GM19397 (cell line): ENCODE measurements around the gene FBXO7.

Experiments used
- ATAC-seq: cut with Tn5 transposase; IDR thresholded peaks from one replicate; pipeline ENCODE4 v1.9.1; 2021; ENCODE audit warnings: mild to moderate bottlenecking, moderate library complexity; ENCODE audit not compliant: unreplicated experiment

The FBXO7 gene

DNA sequence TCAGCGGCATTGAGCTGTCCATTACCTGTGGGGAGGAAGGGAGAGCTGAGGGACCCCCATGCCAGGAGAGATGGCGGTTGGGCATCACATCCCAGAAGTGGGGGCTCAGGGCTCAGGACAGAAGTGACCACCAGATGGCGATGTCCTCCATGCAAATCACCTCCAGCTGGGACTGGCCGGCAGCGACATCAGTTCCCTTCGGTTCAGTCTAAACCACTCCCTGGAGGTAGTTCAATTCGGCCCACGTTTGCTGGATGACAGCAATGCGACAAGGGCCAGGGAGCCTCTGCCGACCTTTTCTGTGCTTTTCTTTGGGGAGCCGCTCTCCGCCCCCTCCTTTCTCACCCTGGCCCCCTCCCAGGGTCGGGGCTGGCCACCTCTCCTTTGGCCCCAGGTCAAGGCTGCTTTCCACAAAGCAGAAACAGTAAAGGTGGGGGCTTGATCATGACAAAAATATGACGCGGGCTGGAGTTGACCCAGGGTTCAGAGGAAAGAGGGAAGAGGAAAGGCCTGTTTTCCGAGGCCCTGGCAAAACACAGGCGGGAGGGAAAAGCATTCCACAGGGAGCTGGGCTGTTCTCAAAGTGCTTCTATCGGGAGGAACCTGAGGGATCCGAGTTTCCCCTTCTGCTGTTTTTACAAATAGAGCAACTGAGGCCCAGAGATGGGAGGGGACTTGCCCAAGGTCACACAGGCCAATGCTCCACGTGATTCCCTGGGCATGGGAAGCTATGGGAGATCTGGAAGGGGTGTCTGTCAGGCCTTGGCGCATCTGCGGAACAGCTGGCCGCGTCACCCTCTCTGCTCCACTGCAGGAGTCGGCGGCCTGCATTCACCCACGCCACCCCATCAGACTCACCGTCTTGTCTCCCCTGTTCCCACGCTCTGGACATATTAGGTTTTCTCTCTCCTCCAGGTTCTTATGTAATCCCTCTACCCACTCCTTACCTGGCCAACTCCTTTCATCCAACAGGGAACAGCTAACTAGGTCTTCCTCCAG is 54.7 kb downstream of the FBXO7 start:
- no peak for ATAC-seq

DNA sequence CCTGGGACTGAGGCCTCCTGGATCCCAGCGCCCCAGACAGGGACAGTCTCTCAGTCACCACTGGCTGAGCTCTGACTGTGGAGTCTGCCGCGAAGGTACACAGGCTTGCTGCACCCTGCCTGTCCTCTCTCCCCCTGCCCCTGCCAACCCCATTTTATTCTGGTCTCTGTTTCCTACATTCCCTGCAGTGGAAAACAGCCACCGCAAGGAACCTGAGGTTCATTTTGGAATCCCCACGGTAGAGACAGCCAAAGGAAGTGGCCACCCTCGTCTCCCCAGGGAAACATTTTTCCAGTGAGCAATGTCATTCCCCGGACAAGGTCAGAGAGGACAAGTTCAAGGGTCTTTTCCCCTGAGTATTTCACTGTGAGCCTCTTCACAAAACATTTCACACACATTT is 56.6 kb downstream of the FBXO7 start:
- no peak for ATAC-seq

DNA sequence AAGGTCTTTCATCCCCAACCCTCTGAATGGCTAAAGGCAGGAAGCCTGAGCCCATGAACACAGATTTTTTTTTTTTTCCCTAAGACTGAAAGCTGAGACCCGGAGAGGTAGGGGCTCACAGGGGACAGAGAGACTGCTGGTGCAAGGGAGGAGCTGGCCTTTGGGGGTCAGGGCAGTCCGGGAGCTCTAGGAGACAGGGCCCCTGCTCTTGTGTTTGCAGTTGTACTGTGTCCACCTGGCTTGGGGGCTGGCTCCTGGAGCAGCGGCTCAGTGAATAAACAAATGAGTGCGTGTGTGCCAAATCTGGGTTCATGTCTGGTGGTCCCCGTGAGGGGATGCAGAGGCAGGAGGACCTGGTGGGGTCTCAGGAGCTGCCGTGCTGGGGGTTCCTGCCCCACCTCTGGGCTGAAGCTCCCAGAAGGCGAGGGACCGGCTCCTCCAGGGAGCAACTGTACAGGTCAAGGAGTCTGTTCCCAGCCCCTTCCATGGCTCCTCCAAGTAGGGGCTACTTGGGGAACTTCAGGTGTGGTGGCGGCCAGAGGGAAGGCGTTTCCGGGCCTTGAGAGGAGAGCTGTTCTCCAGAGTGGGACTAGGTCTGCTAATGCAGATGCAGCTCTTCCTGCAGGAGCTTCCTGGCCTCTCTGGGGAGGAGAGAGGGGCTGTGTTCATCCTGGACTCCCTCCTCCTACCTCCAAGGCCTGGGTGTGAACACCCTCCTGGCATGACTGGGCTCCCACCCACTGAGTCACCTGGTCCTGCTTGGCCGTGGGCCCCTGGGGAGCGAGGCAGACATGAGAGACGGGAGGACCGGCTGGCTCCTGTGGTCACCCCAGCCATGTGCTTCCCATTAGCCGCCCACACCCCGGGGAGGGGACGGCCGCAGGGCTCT is 57.6 kb downstream of the FBXO7 start:
- ATAC-seq, result no peak

DNA sequence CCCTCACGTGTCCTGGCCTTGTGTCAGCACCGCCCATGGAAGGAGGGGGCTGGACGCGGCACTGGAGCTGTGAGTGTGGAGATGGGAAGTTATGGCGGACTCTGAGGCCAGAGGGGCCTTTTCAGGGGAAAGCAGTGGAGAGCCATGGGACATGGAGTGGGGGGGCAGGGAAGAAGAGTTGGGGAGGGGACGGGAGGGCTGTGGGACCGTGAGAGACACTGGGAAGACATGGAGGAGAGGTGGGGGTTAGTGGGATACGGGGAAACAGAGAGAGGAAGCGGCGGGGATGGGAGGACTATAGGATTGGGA is 58.2 kb downstream of the FBXO7 start:
- no peak for ATAC-seq

DNA sequence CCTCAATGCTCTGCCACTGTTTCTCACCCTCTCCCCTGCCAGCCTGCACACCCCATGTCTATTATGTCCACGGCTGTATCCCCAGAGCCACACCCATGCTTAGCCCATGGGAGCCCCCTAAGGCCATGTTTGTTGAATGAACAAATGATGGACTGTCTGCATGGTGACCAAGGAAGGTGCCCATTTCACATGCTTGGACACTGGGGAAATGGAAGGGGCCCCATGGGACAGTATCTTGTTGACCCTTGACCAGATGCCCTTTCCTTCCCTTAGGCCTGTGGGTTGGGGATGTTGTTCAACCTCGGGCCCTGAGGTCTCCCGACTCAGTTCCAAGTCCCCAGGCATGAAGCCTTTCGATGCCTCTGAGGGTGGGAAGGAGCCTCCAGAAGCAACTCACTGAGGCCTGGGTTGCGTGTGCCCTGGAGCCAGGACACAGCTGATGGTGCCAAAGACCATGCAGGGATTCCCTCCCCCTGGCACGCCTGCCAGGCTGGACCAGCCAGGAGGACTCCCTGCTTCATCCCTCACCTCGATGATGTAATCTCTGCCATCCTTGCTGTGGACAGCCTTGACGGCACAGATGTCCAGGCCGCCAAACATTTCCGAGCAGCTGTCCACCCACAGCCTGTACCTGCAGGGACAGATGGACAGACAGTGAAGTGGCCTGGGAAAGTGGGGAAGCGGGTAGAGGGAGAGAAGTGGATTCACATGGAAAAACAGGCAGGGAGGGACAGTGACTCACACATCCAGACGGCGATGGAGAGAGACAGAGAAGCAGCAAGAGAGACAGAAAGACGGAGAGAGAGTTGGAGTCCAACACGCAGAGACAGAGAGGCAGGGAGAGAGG is 58.9 kb downstream of the FBXO7 start:
- ATAC-seq, result no peak

DNA sequence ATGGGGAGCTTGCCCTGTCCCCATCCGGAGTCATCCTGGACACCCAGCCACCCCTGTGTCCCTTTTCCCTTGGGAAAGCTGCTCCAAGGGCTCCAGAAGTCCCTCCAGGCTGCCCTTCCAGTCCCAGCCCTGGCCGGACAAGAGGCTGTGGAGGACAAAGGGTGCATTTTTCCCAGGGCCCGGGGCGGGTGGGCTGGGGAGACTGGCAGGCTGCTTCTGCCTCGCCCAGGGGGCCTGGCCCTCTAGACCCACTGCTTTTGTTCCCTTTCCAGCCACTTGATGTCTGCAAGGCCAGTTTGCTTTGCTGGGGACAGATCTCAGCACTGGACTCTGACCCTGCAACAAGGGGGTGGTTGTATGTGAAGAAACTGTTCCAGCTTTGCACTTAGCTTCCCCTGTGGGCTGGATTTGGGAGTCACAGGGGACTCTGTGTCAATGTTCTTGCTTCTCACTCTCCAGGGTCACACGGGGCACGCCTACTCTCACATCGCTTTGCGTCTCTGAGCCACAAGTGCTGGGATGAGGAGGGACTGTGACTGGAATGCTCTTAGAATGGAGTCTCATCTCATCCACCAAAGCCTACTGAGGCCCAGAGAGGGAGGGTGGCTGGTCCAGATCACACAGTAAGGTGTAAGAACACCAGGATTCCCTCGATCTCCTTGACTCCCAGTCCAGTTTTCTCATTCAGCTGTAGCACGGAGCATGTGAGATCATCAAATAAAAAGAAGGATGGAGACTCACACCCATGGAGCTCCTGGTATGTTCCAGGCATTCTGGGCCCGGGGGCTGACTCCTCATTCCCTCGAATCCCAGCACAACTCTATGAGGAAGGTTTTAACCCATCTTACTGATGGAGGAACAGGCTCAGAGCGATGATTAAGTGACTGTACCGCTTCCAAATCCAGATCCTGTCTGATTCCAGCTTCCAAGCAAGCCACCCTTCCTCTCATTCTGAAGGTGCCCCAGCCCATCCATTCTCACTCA is 59.9 kb downstream of the FBXO7 start:
- no peak for ATAC-seq

DNA sequence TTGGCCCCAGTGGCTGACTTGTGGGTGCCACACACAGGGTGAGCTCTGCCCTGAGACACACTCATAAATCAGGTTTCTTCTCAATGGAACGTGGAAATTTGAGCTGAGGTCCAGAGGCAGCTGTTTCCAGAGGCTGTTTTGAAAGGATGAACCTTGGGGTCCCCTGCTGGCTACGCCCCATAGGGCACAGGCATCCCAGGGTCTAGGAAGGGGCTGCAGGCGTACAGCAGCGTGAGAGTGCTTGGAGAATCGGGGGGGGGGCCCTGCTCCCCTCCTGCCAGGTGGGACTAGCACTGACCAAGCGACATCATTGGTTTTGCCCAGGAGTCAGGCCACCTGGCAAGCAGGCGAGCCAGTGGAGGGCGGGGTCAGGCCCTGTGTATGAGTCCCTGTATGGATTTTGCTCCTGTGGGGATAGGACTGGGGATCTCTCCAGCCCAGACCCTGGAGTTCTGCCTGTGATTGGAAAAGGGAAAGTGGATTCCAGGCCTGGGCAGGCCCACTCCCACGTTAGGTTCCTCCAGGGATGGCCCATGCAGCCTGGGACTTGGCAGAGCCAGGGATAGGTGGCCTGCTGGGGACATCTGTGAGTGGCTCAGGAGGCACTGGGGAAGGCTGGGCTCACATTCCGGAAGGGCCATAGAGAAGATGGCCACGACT is 61.0 kb downstream of the FBXO7 start:
- no peak for ATAC-seq

DNA sequence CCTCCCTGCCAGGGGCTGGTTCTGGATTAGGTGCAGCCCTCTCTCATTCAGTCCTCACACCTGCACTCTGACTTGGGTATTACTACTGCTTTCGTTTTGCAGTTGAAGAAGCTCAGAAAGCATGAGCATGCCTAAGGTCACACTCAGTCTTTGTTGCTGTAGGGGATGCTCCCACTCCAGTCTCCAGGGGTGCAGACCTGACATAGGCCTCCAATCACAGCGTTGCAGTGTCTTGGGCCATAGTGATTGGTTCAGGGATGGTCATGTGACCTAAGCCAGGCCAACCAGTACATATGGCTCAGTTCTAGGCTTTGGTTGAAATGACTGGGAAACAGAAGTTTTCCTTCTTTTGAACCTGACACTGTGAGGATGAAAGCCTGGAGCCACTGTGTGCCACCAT is 61.7 kb downstream of the FBXO7 start:
- ATAC-seq, result no peak

DNA sequence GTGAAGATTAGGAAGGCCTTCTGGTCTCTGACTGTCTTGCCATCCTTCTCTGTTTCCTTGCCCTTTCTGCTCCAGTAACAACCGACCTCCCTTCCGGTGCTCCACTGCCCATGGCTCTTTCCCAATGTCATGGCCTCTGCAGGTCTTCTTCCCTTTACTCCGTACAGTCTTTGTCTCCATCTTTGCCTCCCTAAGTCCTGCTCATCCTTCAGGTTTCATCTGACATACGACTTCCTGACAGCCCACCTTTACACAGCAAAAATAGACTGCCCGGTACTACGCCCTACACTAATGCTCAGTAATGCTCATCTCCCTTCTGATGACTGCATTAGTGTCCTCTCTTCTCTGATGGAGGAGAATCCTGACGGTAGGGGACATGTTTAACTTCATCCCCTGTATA is 63.9 kb downstream of the FBXO7 start:
- no peak for ATAC-seq

DNA sequence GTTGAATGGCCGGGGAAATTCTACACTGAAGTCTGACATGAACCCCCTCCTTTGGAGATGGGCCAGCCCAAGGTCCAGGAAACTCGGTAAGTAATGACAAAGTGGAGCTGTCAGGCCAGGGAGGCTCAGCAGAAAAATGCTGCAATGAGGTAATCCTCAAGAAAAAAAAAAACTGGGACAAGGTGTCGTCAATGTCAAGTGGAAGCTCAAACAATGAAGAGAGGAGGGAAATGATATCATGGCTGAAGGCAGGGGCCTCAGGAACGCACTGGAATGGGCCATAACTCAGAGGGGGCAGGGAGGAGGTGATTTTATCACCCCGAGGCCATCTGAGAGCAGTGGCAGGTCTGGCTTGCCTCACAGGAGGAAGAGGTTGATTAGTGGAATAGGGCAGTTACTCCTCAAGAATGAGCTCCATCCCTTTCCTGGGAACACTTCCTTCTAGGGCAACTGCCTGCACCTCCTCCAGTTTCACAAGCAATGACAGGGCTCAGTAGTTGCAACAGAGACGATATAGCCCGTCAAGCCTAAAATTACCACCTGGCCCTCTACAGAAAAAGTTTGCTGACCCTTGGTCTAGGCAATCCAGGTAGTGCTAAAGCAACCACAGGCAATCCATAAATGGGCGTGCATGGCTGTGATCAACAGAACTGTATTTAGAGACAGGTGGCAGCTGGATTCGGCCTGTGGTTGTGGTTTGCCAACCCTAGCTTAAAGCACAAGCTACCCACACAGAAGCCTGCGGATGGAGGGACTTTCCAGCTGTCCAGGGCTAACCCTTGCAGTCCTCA is 65.2 kb downstream of the FBXO7 start:
- ATAC-seq, result no peak

DNA sequence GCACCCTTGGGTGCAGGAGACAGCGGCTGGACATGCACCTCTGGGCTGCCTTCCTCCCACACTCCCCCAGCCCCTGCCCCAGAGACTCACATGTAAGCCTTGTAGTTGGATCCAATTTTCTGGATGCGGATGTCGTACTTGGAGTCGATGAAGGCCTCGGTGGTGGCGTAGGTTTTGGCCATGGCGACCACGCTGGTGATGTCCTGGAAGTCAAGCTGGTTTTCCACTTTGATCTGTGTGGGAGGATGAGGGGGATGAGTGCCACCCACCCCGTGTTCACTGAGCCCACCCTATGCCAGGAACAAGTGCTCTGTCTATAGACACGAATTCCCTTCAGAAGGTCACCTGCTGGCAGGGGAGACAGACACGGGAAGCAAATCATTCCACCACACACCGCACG is 66.9 kb downstream of the FBXO7 start:
- ATAC-seq, result no peak

DNA sequence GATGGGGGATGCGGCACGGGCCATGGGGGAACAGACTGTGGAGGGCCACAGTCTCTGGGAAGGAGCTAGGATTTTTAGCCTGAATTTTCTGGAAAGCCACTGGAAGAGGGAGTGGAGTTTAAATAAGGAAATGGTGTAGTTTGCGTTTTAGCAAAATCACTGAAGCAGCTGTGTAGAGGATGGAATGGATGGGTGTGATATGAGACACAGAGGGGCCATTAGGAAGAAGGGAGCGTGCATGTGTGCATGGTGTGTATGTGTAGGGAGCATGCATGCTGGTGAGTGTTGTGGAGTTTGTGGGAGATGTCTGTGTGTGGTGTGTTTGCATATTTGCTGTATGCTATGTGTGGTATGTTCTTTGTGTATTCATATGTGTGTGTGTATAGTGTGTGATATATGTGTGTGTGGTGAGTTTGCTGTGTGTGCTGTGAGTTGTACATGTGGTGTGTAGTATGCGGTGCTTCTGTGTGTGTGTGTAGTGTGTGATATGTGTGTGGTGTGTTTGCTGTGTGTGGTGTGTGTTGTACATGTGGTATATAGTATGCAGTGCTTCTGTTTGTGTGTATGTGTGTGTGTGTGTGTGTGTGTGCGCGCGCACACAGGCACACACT is 67.6 kb downstream of the FBXO7 start:
- ATAC-seq, result no peak

DNA sequence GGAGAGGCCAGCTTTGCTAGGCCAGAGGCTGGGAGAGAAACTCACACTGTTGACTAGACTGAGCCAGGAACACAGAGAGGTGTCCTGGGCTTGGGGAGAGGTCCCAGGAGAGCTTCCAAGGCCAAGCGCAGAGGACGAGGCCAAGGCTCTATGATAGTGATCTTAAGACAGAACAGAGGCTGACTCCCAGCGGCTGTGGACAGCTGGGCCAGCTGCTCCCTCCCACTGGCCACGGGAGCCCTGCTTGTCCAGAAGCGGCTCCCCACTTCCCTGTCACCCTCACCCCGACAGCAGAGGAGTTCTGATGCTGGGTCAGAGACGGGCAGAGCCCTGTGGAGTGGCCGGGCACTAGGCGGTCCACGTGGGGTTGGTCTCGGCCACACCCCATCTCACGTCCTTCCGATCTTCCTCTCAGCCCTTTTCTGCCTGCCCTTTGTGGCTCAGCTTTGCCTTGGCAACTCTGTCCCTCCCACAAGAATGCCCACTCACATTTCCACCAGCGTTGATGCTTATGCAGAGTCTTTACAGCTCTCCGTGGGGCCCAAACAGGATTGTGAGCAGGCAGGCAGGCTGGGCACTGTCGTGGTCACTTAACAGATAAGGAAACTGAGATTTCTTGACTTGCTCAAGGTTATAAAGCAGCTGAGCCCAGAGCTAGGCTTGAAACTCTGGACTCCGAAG is 68.2 kb downstream of the FBXO7 start:
- no peak for ATAC-seq

DNA sequence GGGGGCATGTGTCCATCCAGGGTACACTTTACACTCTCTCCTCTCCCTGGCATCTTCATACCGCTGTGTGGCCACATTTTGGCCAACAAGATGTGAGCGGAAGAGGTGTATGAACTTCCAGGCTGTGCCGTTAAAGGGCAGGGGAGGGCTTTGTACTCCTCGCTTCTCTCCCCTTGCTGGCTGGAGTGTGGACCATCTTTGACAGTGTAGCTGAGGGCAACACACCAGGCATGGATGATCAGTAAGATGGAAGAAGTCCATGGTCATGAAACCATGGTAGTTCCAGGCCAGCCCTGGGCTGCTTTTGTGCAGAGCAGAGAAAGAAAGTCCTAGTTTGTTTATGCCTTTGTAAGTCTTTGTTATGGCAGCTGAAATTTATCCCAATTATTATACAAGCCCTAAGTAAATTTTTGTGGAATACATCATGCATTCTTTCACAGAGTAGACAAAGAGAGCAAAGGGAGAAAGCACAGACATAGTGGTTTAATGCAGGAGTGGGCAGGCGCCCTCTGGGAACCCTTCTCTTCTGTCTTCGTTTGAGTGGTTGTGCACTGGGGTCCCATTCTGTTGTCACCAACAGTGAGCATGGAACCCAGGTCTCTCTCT is 70.4 kb downstream of the FBXO7 start:
- no peak for ATAC-seq

DNA sequence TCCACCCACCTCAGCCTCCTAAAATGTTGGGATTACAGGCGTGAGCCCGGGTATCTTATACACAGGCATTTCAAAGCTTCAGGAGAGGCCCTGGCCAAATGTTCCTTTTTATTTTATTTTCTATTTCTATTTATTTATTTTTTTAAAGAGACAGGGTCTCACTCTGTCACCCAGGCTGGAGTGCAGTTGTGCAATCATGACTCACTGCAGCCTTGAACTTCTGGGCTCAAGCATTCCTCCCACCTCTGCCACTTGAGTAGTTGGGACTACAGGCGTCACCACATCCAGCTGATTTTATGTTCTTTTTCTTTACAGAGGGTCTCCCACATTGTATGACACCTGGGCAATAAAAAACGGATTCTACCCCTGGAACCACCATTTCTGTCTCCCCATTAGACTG is 71.2 kb downstream of the FBXO7 start:
- no peak for ATAC-seq

DNA sequence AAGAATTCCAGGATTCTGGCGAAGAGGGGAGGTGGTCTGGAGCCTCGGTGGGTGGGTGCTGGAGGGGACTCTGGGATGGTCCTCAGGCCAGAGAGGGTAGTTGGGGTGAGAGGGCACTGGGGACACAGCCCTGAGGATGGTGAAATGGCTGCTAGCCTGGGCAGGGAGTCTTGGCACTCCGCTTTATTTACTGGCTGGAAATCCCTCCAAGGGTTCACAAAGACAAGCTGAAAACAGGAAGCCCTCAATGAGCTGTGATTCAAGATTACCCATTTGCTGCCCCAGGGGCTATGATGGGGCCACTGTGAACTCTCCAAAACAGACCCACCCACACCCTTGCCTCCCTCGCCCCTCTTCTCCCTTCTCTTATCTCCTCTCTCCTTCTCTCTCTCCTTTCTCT is 71.9 kb downstream of the FBXO7 start:
- ATAC-seq, result no peak

DNA sequence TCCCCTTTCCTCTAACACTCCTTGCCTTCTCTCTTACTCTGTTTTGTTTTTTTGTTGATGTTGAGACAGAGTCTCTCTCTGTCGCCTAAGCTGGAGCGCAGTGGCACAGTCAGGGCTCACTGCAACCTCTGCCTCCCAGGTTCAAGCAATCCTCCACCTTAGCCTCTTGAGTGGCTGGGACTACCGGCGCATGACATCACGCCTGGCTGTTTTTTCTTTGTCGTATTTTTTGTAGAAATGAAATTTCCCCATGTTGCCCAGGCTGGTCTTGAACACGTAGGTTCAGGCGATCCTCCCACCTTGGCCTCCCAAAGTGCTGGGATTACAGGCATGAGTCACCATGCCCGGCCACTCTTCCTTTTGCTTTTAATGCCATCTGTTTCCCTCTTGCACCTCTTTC is 72.3 kb downstream of the FBXO7 start:
- ATAC-seq, result no peak
